Limb (tissue), 2 donors: ENCODE measurements around the gene RAB6A.
"Not testable (repeated sequence)": the region's sequence is repeated elsewhere in the genome, so short reads cannot be mapped to it uniquely, and the experiment has no call there.

Experiments used
- DNase-seq, 2 donors: peaks; one replicate each; pipeline ENCODE4 v3.0.0-alpha.2; 2016; ENCODE audit errors: extremely low spot score in 2 of 2

The RAB6A gene

GRCh38 chr11:73726825-73727224 lies 34.0 kb downstream of the RAB6A start:
- no peak for DNase-seq

DNA sequence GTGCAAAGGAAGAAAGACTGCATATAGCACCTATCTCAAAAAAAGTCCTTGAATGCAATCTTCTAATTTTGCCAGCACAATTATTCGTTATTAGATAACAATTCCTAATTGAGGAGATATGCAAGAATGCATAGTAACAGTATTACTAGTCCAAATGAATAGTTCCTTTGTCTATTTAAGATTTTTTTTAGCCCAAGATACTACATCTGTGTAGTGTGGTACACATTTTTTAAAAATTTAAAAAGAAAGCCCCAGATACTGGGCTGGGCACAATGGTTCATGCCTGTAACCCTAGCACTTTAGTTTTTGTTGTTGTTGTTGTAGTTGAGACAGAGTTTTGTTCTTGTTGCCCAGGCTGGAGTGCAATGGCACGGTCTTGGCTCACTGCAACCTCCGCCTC lies 43.7 kb downstream of the RAB6A start:
- DNase-seq: no peak

GRCh38 chr11:73716153-73717056 lies 44.5 kb downstream of the RAB6A start:
- no peak for DNase-seq

- DNase-seq: no peak
Measured at GRCh38 chr11:73715541-73715940, 45.3 kb downstream of the RAB6A start.

- no peak for DNase-seq
Measured at GRCh38 chr11:73710964-73711363, 49.9 kb downstream of the RAB6A start.

GRCh38 chr11:73705053-73705452 lies 55.8 kb downstream of the RAB6A start:
- no peak for DNase-seq

DNA sequence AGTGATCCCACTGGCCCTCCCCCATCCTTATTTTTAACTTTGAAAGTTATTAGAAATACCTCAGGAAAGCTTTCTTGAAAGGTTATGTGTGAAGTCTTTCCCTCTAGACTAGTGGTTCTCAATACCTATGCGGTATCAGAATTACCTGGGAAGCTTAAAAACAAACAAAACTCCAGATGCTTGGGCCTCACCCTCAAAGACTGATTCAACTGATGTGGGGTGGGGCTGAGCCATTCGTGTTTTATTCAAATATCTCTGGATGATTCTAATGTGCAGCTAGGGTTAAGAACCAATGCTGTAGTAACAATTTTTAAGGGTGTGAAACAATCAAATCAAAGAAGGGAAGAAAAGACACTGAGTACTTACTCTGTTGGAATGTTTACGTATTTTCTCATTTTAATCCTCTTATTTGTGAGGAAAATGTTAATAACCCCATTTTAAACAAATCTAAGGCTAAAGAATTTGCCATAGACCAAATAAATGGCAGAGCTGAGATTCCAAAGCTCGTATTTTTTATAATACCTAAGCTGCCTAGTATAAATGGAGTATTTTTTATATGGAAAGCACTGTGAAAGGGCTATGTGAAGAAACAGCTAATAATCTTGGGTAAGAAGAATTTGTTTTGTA lies 66.9 kb downstream of the RAB6A start:
- DNase-seq: no peak

GRCh38 chr11:73680687-73681086 lies 80.2 kb downstream of the RAB6A start:
- DNase-seq: no peak

DNA sequence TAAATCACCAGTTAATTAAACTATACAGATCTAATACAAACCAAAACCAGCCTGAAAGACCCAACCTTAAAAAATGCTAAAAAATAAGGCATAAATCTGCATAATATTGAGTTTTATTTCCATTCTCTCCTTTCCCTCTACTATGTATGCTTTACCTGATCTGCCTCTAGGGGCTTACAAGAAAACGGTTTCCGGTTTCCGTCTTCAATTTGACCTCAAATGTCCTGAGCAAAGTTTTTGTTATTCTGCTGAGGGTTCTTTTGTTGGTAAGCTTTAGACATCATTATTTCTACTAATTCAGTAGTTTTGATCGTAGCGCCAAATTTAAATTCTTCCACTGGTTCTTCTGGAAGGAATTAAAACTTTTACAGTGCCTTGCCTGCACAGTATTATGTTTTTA lies 84.3 kb downstream of the RAB6A start:
- DNase-seq: not testable (repeated sequence)

GRCh38 chr11:73671701-73672100 lies 89.2 kb downstream of the RAB6A start:
- DNase-seq: no peak

DNA sequence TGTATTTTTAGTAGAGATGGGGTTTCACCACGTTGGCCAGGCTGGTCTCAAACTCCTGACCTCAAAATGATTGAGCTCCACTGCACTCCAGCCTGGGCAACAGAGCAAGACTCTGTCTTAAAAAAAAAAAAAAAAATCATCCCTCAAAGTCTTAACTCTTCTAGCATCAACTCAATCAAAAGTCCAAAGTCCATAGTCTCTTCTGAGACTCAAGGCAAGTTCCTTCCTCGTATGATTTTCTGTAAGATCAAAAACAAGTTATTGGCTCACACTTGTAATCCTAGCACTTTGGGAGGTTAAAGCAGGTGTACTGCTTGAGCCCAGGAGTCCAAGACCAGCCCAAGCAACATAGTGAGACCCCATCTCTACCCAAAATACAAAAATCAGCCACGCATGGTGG lies 90.1 kb downstream of the RAB6A start:
- DNase-seq: no peak

GRCh38 chr11:73667891-73668290 lies 93.0 kb downstream of the RAB6A start:
- DNase-seq: no peak

DNA sequence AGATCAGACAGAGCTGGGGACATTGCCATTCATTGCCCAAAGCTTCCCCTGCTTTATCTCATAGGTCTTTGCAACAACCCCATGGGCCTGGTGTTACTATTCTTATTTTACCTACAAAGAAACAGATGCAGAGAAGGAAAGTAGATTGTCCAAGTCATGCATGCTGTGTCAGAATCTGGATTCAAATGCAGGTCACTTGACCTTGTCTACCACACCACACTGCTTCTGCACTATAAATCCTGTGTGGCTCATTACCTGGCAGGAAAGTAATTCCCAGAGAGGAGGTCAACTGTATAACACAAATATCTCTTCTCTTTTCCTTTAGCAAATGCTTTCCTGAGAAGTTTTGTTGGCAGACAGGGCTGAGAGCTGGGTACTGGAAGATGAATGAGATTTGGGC lies 96.0 kb downstream of the RAB6A start:
- DNase-seq: no peak

GRCh38 chr11:73663604-73664495 lies 97.0 kb downstream of the RAB6A start:
- no peak for DNase-seq

- DNase-seq: no peak
Measured at GRCh38 chr11:73662445-73663157, 98.3 kb downstream of the RAB6A start.

DNA sequence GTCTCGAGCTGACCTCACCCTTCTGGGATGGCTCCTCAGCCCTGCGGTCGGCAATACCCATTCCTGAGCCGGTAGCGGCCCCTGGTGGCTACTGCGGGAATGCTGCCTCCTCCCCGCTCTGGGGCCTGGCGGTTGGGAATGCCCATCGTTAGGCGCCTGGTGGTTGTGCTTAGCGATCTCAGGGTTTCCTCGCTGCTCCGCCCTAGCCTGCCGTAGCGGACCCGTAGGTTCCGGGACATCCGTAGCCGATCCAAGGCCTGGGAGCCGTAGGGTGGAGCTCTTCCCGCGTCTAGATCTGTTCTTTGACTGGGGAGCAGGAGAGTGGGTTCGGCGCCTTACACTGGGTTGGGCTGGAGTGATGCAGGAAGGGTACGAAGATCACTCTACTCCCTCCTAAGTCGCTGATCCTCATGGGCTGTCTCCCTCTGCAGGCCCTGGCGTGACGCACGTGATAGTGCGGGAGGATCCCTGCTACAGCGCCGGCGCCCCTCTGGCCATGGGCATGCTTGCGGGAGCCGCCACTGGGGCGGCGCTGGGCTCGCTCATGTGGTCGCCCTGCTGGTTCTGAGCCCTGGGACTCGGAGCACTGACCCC lies 99.7 kb downstream of the RAB6A start:
- peak; percentile 84 to 96 for DNase-seq

- no peak for DNase-seq
Measured at GRCh38 chr11:73660497-73661034, 100.3 kb downstream of the RAB6A start.

DNA sequence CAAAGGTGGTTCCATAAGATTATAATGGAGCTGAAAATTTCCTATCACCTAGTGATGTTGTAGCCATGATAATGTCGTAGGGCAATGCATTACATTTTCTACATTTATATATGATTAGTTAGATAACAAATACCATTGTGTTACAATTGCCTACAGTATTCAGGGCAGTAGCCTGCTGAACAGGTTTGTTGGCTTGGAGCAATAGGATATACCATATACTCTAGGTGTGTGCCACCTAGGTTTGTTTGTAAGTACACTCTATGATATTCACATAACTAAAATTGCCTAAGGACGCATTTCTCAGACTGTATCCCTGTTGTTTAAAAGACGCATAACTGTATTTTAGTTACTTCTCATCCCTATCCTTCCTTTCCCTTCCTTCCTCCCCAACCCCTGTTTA lies 100.9 kb downstream of the RAB6A start:
- no peak for DNase-seq

DNA sequence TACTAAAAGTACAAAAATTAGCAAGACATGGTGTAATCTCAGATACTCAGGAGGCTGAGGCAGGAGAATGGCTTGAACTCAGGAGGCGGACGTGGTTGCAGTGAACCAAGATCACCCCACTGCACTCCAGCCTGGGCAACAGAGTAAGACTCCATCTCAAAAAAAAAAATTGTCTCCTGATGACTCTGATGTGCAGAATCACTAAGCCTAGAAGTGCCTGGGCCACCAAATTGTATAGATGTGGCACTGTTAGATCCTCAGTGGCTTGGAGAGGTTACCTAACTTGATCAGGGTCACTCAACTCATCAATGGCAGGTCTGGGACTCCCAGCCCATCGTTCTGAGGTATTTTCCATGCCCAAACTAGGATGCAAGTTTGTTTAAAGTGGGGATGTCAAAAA lies 103.9 kb downstream of the RAB6A start:
- DNase-seq: no peak

- DNase-seq: no peak
Measured at GRCh38 chr11:73655686-73656085, 105.2 kb downstream of the RAB6A start.
